ENCODE data around the gene PRR12. TPM values are rescaled to one million over a fixed set of nuclear protein-coding genes. Genes with fewer than 3 reads are reported as not detected.
A peak's percentile ranks its signal among the peaks of the same experiment; 100 is the strongest.

Gene PRR12
- total RNA-seq, 2 donors from 2014 or later: 23.9 to 24.6 TPM

DNA sequence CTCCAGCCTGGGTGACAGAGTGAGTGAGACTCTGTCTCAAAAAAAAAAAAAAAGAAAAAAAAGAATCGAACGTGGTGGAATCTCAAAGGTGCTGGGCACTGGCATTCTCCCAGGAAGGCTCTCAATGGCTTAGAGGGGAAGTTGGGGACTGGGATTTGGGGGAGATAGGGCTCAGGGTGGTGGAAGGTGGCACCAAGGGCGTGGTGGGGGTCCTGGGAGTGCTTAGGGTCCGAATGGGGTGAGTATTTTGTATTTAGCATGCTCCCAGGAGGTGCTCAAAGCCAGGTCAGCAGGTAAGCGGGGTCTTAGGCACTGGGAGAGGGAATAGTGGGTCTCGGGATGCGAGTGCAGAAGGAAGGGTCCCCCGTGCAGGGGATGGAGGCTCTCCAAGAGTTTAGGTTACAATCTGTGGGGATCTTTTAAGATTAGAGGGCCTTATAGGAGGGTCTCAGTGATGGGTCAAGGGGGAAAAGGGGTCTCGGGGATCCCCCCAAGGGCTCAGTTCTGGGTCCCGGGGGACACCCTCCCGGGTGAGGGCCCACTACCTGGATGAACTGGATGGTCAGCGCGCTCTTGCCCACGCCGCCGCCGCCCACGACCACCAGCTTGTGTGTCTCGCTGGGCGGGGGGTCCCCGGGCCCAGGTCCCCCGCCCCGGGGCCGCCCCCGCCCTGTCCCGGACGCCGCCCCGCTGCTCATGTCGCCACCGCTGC, 48.6 kb downstream of the PRR12 start:
- peak overlapping the region; percentile 99 to 100 for H3K4me3 Mint-ChIP-seq
- peaks cover 6% of the 10 kb centered on the region for H3K27me3 Mint-ChIP-seq (ENCODE audit: low read depth)
- no peak overlapping the region for H3K27ac Mint-ChIP-seq
- H3K9me3 Mint-ChIP-seq: no peaks in the 10 kb centered on the region
- no peak for ATAC-seq (replicated peaks in 1 of 2)
- peaks cover 1 to 2% of the 10 kb centered on the region in 2 donors for H3K36me3 Mint-ChIP-seq (ENCODE audit: insufficient read depth in 2 of 2)
- peaks cover 62% of the 10 kb centered on the region for H3K4me1 Mint-ChIP-seq (ENCODE audit: low read depth)
- DNase-seq: no peak

DNA sequence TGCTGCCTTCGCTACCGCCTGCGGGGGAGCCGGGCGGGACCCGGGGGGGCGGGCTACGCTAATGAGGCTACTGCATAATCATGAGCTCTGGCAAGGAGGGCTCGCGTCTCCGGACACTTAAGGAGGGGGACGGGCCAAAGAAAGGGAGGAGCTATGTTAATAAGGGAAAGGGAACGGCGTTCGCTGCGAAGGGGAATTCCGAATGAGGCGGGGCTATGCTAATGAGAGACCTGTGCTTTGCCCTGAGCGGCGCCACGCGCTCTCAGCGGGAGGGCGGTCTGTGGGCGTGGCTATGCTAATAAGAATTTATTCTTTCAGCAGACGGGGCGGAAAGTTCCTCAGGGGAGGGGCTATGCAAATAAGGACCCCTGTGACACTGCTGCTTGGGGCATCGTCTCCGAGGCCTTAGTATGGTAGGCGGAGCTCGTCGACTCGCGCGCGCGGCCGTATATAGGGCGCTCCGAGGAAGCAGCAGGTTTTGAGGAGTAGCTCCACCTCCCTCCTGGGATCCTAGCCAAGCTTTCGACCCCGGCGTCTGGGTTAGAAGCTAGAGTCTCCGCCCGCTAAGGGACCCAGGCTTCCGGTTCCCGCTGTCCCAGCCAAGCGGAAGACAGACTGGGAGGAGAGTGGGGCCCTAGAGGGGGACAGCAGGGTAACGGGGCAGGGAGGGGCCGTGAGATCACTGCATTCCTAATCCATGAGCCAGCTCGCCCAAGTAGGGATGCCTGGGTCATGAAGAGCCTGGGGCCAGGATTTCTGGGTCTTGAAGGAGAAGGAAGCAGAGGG, 49.3 kb downstream of the PRR12 start, which contains the start of gene RRAS:
Gene RRAS, minus strand, starts transcription at position 31 of the 786 bp plus-strand sequence. CDS start 45 bp downstream, outside the sequence.
- peaks cover 64% of the 10 kb centered on the region for H3K4me1 Mint-ChIP-seq (ENCODE audit: low read depth)
- peak; percentile 67 to 70 for ATAC-seq (replicated peaks in 1 of 2)

DNA sequence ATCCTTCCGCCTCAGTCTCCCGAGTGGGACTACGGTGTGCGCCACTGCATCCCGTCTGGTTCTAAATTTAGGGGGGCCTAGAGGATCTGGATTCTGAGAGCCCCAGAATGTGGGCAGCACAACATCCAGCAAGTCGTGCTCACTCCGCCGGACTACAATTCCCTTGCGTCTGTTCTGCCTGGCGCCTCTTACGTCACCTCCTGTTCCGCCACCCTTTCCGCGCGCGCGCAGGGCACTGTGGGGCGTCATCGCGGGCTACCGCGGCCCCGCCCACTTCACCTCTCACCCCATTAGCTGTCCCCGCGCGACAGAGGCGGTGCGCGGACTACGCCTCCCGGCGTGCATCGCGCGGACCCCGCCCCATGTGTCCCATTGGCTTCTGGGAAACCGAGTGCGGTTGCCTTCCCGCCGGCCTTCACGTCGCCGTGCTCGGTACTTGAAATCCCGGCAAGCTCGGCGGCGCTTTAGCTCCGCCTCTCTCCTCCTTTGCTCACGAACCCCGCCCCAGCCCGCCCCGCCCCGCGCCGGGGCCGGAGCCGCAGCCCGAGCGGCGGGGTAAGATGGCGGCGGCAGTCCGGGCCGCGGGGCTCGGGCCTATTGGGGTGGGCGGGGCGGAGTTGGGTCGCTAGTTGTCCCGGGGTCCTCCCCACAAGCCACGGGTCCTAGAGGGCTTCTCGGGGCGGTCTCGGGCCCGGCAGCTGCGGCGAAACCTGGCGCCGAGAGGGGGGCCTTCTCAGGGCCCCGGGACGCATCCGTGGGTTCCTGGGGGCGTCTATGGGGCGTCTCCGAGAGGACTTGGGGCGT, 50.9 kb downstream of the PRR12 start, which contains the start of gene SCAF1:
Gene SCAF1, plus strand, starts transcription at position 522 of the 804 bp plus-strand sequence. CDS start 2,818 bp downstream, outside the sequence.
- H3K4me3 Mint-ChIP-seq: peak within 1 kb of the TSS; percentile 99 to 100
- DNase-seq: peak; percentile 100
- peak; percentile 73 to 75 for ATAC-seq (replicated peaks in 1 of 2)
- peaks cover 6% of the 10 kb centered on the region for H3K27me3 Mint-ChIP-seq (ENCODE audit: low read depth)
- H3K4me1 Mint-ChIP-seq (ENCODE audit: low read depth): peaks cover 71% of the 10 kb centered on the region
- no peaks in the 10 kb centered on the region for H3K9me3 Mint-ChIP-seq
- H3K36me3 Mint-ChIP-seq (ENCODE audit: insufficient read depth in 2 of 2): peaks cover 1 to 7% of the 10 kb centered on the region in 2 donors
- H3K27ac Mint-ChIP-seq: peak within 1 kb of the TSS; percentile 99

More for the DNA sequence above, 49.3 kb downstream of the PRR12 start, which contains the start of gene RRAS:
- peaks cover 6% of the 10 kb centered on the region for H3K27me3 Mint-ChIP-seq (ENCODE audit: low read depth)
- peak within 1 kb of the TSS; percentile 82 for H3K27ac Mint-ChIP-seq
- peak; percentile 100 for DNase-seq
- peak within 1 kb of the TSS; percentile 99 to 100 for H3K4me3 Mint-ChIP-seq
- peaks cover 1 to 2% of the 10 kb centered on the region in 2 donors for H3K36me3 Mint-ChIP-seq (ENCODE audit: insufficient read depth in 2 of 2)
- no peaks in the 10 kb centered on the region for H3K9me3 Mint-ChIP-seq

DNA sequence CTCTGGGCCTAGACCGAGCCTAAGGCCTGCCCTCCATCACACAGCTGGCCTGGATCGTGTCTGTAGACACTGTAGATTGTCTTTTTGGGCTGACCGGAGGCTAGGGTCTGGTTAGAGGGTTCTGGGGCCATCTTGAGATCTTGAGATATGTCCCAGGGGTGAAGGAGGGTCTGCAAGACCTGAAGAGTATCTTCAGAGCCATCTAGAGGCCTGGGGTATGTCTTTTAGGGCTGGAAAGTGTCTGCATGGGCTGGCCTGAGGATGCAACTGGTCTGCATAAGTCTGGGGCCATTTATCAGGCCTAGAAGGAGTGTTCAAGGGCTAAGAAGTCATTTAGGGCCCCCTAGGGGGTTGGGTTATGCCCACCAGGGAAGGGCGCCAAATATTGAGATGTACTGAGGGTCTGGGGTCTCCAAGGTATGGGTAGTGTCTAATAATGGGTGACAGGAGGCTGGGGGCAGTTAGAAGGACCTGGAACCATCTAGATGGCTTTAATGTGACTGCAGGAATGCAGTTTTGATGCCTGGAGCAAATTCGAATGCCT, 51.6 kb downstream of the PRR12 start:
- no peak for DNase-seq
- peaks cover 6% of the 10 kb centered on the region for H3K27me3 Mint-ChIP-seq (ENCODE audit: low read depth)

DNA sequence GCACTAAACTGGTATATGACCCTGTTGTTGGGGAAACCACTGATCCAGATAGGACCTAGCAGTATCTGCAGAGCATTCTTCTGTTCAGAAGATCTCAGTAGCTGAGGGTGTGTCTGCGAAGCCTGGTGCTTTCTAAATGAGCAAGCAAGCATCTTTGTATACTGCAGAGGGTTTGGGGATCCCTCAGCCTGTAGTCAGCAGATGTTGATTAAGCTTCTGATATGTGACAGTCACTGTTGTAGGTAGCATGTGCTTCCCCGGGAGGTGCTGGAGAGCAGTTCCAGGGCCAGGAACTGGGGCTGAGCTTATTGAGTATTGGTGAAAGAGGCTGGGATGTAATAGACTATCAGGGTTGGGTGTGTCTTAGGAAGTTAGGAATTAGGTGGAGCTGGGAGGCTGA, 52.5 kb downstream of the PRR12 start:
- DNase-seq: peak; percentile 27 to 36
- H3K36me3 Mint-ChIP-seq (ENCODE audit: insufficient read depth in 2 of 2): peaks cover 1 to 7% of the 10 kb centered on the region in 2 donors
- H3K4me3 Mint-ChIP-seq: peak overlapping the region; percentile 99 to 100
- peaks cover 61% of the 10 kb centered on the region for H3K4me1 Mint-ChIP-seq (ENCODE audit: low read depth)
- peak overlapping the region; percentile 99 for H3K27ac Mint-ChIP-seq
- no peak for ATAC-seq (replicated peaks in 1 of 2)
- H3K27me3 Mint-ChIP-seq (ENCODE audit: low read depth): peaks cover 3% of the 10 kb centered on the region
- H3K9me3 Mint-ChIP-seq: no peaks in the 10 kb centered on the region

More for the DNA sequence above, 51.6 kb downstream of the PRR12 start:
- Mint-ChIP-seq H3K9me3 (no peaks in the 10 kb centered on the region), H3K4me3 (peak overlapping the region; percentile 99 to 100), H3K4me1 (ENCODE audit: low read depth) (peaks cover 70% of the 10 kb centered on the region), H3K27ac (peak overlapping the region; percentile 99), H3K36me3 (ENCODE audit: insufficient read depth in 2 of 2) (peaks cover 1 to 7% of the 10 kb centered on the region in 2 donors)
- ATAC-seq (replicated peaks in 1 of 2): no peak

DNA sequence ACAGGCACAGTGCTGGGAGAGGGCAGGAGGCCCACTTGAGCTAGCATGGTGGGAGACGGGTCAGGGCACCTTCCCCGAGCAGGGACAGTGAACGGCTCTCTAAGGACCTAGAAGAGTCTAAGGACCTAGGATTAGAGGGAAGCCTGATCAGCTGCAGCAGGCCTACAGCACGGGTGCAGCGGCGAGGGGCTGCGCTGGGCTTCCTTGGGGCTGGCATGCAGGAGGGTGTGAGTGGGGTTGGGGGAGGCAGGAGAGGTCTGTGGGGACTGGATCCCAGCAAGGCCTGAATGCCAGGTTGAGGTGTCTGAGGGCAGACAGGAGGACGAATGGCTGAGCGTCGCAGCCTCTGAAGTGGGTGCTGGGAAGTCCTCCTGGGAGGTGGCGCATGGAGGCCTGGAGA, 54.6 kb downstream of the PRR12 start:
- H3K36me3 Mint-ChIP-seq (ENCODE audit: insufficient read depth in 2 of 2): peaks cover 1 to 10% of the 10 kb centered on the region in 2 donors
- no peaks in the 10 kb centered on the region for H3K9me3 Mint-ChIP-seq
- no peak overlapping the region for H3K27ac Mint-ChIP-seq
- H3K4me1 Mint-ChIP-seq (ENCODE audit: low read depth): peaks cover 45% of the 10 kb centered on the region
- no peaks in the 10 kb centered on the region for H3K27me3 Mint-ChIP-seq (ENCODE audit: low read depth)
- ATAC-seq (replicated peaks in 1 of 2): no peak
- DNase-seq: no peak
- no peak overlapping the region for H3K4me3 Mint-ChIP-seq

DNA sequence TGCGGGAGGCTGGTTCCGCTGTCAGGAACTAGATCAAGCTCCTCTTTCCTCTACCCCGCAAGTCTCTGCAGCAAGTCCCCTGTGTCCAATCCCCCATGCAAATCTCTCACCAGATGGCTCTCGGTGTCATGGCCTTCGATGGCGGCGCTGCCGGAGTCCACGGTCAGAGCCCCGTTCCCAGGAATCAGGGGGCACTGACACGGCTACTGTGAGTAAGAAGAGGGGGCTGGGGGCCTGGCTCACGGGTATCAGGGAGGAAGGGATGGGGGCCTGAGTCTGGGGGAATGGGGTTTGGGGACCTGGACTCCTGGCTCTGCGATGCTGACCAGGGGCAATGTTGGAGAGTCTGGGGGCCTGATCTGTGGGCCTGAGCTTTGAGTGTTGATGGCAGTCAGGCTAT, 55.0 kb downstream of the PRR12 start:
- Mint-ChIP-seq H3K4me3 (no peak overlapping the region), H3K27me3 (ENCODE audit: low read depth) (no peaks in the 10 kb centered on the region), H3K4me1 (ENCODE audit: low read depth) (peaks cover 41% of the 10 kb centered on the region), H3K36me3 (ENCODE audit: insufficient read depth in 2 of 2) (peaks cover 0 to 12% of the 10 kb centered on the region in 2 donors), H3K9me3 (no peaks in the 10 kb centered on the region), H3K27ac (no peak overlapping the region)
- DNase-seq: no peak
- ATAC-seq (replicated peaks in 1 of 2): no peak

DNA sequence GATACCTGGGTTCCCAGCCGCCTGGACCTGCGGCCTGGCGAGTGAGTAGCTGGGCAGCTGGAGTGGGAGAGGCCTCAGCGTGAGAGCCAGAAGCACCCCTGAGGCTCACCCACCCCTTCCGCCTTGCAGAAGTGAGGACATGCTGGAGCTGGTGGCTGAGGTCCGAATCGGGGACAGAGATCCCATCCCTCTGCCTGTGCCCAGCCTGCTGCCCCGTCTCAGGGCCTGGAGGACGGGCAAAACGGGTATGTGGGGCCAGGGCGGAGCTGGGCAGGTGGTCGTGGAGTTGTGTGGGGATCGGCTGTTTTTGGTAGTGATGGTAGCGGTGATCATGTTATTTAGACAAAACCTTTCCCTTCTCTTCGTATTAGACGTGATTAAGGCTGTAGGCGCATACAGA, 55.6 kb downstream of the PRR12 start:
- H3K36me3 Mint-ChIP-seq (ENCODE audit: insufficient read depth in 2 of 2): peaks cover 0 to 12% of the 10 kb centered on the region in 2 donors
- DNase-seq: no peak
- no peak overlapping the region for H3K27ac Mint-ChIP-seq
- H3K9me3 Mint-ChIP-seq: no peaks in the 10 kb centered on the region
- H3K4me3 Mint-ChIP-seq: no peak overlapping the region
- peaks cover 41% of the 10 kb centered on the region for H3K4me1 Mint-ChIP-seq (ENCODE audit: low read depth)
- no peak for ATAC-seq (replicated peaks in 1 of 2)
- H3K27me3 Mint-ChIP-seq (ENCODE audit: low read depth): no peaks in the 10 kb centered on the region

DNA sequence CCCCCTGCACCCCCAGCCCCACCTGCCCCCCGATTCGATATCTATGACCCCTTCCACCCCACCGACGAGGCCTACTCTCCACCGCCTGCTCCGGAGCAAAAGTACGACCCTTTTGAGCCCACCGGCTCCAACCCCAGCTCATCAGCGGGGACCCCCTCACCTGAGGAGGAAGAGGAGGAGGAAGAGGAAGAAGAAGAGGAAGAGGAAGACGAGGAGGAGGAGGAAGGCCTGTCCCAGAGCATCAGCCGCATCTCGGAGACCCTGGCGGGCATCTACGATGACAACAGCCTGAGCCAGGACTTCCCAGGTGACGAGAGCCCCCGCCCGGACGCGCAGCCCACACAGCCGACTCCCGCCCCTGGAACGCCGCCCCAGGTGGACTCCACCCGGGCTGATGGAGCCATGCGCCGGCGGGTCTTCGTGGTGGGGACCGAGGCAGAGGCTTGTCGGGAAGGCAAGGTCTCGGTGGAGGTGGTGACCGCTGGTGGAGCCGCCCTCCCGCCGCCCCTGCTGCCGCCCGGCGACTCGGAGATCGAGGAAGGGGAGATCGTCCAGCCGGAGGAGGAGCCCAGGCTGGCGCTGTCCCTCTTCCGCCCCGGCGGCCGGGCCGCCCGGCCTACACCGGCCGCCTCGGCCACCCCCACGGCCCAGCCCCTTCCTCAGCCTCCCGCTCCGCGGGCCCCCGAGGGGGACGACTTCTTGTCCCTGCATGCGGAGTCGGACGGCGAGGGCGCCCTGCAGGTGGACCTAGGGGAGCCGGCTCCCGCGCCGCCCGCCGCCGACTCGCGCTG, 60.2 kb downstream of the PRR12 start:
- DNase-seq: no peak
- Mint-ChIP-seq H3K4me1 (ENCODE audit: low read depth) (peaks cover 7% of the 10 kb centered on the region), H3K27me3 (ENCODE audit: low read depth) (no peaks in the 10 kb centered on the region), H3K36me3 (ENCODE audit: insufficient read depth in 2 of 2) (peaks cover 3 to 10% of the 10 kb centered on the region in 2 donors), H3K27ac (no peak overlapping the region), H3K4me3 (no peak overlapping the region), H3K9me3 (no peaks in the 10 kb centered on the region)
- ATAC-seq (replicated peaks in 1 of 2): no peak

DNA sequence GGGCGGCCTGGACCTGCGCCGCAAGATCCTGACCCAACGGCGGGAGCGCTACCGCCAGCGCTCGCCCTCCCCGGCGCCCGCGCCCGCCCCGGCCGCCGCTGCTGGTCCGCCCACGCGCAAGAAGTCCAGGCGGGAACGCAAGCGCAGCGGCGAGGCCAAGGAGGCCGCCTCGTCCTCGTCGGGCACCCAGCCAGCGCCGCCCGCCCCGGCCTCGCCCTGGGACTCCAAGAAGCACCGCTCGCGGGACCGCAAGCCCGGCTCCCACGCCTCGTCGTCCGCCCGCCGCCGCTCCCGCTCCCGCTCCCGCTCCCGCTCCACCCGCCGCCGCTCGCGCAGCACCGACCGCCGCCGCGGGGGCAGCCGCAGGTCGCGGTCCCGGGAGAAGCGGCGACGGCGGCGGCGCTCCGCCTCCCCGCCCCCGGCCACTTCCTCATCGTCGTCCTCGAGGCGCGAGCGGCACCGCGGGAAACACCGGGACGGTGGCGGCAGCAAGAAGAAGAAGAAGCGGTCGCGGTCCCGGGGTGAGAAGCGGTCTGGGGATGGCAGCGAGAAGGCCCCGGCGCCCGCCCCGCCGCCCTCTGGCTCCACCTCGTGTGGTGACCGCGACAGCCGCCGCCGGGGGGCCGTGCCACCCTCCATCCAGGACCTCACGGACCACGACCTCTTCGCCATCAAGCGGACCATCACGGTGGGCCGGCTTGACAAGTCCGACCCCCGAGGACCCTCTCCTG, 61.0 kb downstream of the PRR12 start:
- Mint-ChIP-seq H3K27me3 (ENCODE audit: low read depth) (no peaks in the 10 kb centered on the region), H3K27ac (no peak overlapping the region), H3K36me3 (ENCODE audit: insufficient read depth in 2 of 2) (peaks cover 4 to 5% of the 10 kb centered on the region in 2 donors), H3K9me3 (no peaks in the 10 kb centered on the region), H3K4me3 (no peak overlapping the region), H3K4me1 (ENCODE audit: low read depth) (peaks cover 4% of the 10 kb centered on the region)
- ATAC-seq (replicated peaks in 1 of 2) (no peak), DNase-seq (no peak)

All from activated T-cell treated with anti-CD3 and anti-CD28 coated beads, Interleukin-2, amount 50 U/mL, for 72 hours (primary cell).